Lower leg skin (tissue), 3 donors: ENCODE measurements around the gene TLL1.

ENCODE experiments used
- CTCF ChIP-seq, 3 donors: fragments of 450-650 bp; IDR thresholded peaks; one replicate each; pipeline ENCODE4 v1.5.1; 2016; ENCODE audit warnings: antibody characterized with exemption in 3 of 3, mild to moderate bottlenecking in 3 of 3, moderate library complexity in 2 of 3
- POLR2A ChIP-seq, 2 donors: fragments of 450-650 bp; IDR thresholded peaks; one replicate each; pipeline ENCODE4 v1.6.1; 2016 to 2017; ENCODE audit warnings: antibody characterized with exemption in 2 of 2, mild to moderate bottlenecking in 1 of 2, moderate library complexity in 1 of 2

- TF ChIP-seq POLR2A (IDR thresholded peaks at IDR 0.05) (no peak), CTCF (IDR thresholded peaks at IDR 0.05) (no peak)
Observed at GRCh38 chr4:165947019-165947418, 74.0 kb downstream of the TLL1 start.
